Esophagus squamous epithelium (tissue), 4 donors: ENCODE measurements around the gene ARHGAP28.

Experiments used
- CTCF ChIP-seq, 6 experiments: fragments of 450-650 bp in 4 of 6; fragments of 200-600 bp in 2 of 6; sonication (generic) in 2 of 6; IDR thresholded peaks; one replicate each; pipeline ENCODE4 v1.5.1; 2016 to 2019; ENCODE audit warnings: antibody characterized with exemption in 6 of 6, mild to moderate bottlenecking in 4 of 6, moderate library complexity in 4 of 6
- POLR2A ChIP-seq, 4 donors: fragments of 450-650 bp; IDR thresholded peaks; one replicate each; pipeline ENCODE4 v1.6.1; 2017; ENCODE audit warnings: antibody characterized with exemption in 4 of 4, mild to moderate bottlenecking in 4 of 4, moderate library complexity in 3 of 4

- peak; percentile 19 to 83 (median 56) for TF ChIP-seq CTCF (IDR thresholded peaks at IDR 0.05)
- no peak for TF ChIP-seq POLR2A (IDR thresholded peaks at IDR 0.05)
Measured at GRCh38 chr18:6920099-6920955, 190.8 kb downstream of the ARHGAP28 start.
